IPS-15b (cell line): ENCODE measurements around the gene NPC1.
A peak's percentile ranks its signal among the peaks of the same experiment; 100 is the strongest.

Source experiments
- H3K27me3 ChIP-seq: one replicate; pipeline ENCODE4 v1.6.1; 2013; ENCODE audit warnings: low read length; ENCODE audit not compliant: control insufficient read depth, insufficient read depth
- H3K36me3 ChIP-seq: one replicate; pipeline ENCODE4 v1.6.1; 2013; ENCODE audit warnings: low read length; ENCODE audit not compliant: control insufficient read depth, insufficient read depth
- H3K4me1 ChIP-seq: one replicate; pipeline ENCODE4 v1.6.1; 2013; ENCODE audit warnings: mild to moderate bottlenecking, low read length; ENCODE audit not compliant: control insufficient read depth, insufficient read depth
- H3K4me3 ChIP-seq: one replicate; pipeline ENCODE4 v1.5.1; 2013; ENCODE audit warnings: low read depth, low read length
- H3K9ac ChIP-seq: one replicate; pipeline ENCODE4 v1.6.1; 2013; ENCODE audit warnings: low read depth, mild to moderate bottlenecking, low read length
- H3K9me3 ChIP-seq: one replicate; pipeline ENCODE4 v1.6.1; 2013; ENCODE audit warnings: mild to moderate bottlenecking, low read length; ENCODE audit not compliant: control insufficient read depth, insufficient read depth

The NPC1 gene

GRCh38 chr18:23599809-23600208, 13.5 kb upstream of the NPC1 start:
- H3K9ac ChIP-seq, result no peak overlapping the region

GRCh38 chr18:23596183-23596582, 9.9 kb upstream of the NPC1 start:
- H3K4me3 ChIP-seq, result no peak overlapping the region
- no peaks in the 10 kb centered on the region for H3K27me3 ChIP-seq
- H3K9me3 ChIP-seq, result no peaks in the 10 kb centered on the region
- no peaks in the 10 kb centered on the region for H3K4me1 ChIP-seq
- no peak overlapping the region for H3K9ac ChIP-seq
- no peaks in the 10 kb centered on the region for H3K36me3 ChIP-seq

More at GRCh38 chr18:23599809-23600208, 13.5 kb upstream of the NPC1 start:
- Histone ChIP-seq H3K4me1 (no peaks in the 10 kb centered on the region), H3K36me3 (no peaks in the 10 kb centered on the region), H3K9me3 (no peaks in the 10 kb centered on the region), H3K27me3 (no peaks in the 10 kb centered on the region), H3K4me3 (no peak overlapping the region)

- no peaks in the 10 kb centered on the region for H3K9me3 ChIP-seq
- no peaks in the 10 kb centered on the region for H3K27me3 ChIP-seq
- no peak overlapping the region for H3K4me3 ChIP-seq
- H3K9ac ChIP-seq, result no peak overlapping the region
- no peaks in the 10 kb centered on the region for H3K36me3 ChIP-seq
- no peaks in the 10 kb centered on the region for H3K4me1 ChIP-seq
These were observed 9.3 kb upstream of the NPC1 start for GRCh38 chr18:23595591-23595990.

- no peaks in the 10 kb centered on the region for H3K27me3 ChIP-seq
- no peak overlapping the region for H3K4me3 ChIP-seq
- no peak overlapping the region for H3K9ac ChIP-seq
- H3K4me1 ChIP-seq, result no peaks in the 10 kb centered on the region
- H3K36me3 ChIP-seq, result no peaks in the 10 kb centered on the region
- H3K9me3 ChIP-seq, result no peaks in the 10 kb centered on the region
These were observed 7.4 kb upstream of the NPC1 start for GRCh38 chr18:23593720-23594119.

- H3K4me3 ChIP-seq, result no peak overlapping the region
- H3K9ac ChIP-seq, result no peak overlapping the region
- H3K4me1 ChIP-seq, result no peaks in the 10 kb centered on the region
- H3K9me3 ChIP-seq, result no peaks in the 10 kb centered on the region
- no peaks in the 10 kb centered on the region for H3K36me3 ChIP-seq
- no peaks in the 10 kb centered on the region for H3K27me3 ChIP-seq
These were observed 6.6 kb upstream of the NPC1 start for GRCh38 chr18:23592911-23593310.

- H3K4me3 ChIP-seq, result no peak overlapping the region
- H3K36me3 ChIP-seq, result no peaks in the 10 kb centered on the region
- peaks cover 3% of the 10 kb centered on the region for H3K27me3 ChIP-seq
- H3K4me1 ChIP-seq, result no peaks in the 10 kb centered on the region
- H3K9me3 ChIP-seq, result no peaks in the 10 kb centered on the region
- no peak overlapping the region for H3K9ac ChIP-seq
These were observed 4.7 kb upstream of the NPC1 start for GRCh38 chr18:23591011-23591410.

- Histone ChIP-seq H3K27me3 (peaks cover 3% of the 10 kb centered on the region), H3K4me3 (no peak overlapping the region), H3K36me3 (no peaks in the 10 kb centered on the region), H3K9ac (no peak overlapping the region), H3K9me3 (no peaks in the 10 kb centered on the region), H3K4me1 (no peaks in the 10 kb centered on the region)
These were observed 2.7 kb upstream of the NPC1 start for GRCh38 chr18:23588836-23589560.

GRCh38 chr18:23587220-23587642, 925 bp upstream of the NPC1 start:
- no peaks in the 10 kb centered on the region for H3K36me3 ChIP-seq
- H3K4me3 ChIP-seq, result peak overlapping the region; percentile 3
- H3K9ac ChIP-seq, result peak overlapping the region; percentile 29
- H3K4me1 ChIP-seq, result no peaks in the 10 kb centered on the region
- peaks cover 3% of the 10 kb centered on the region for H3K27me3 ChIP-seq
- no peaks in the 10 kb centered on the region for H3K9me3 ChIP-seq

GRCh38 chr18:23585897-23586248, 433 bp downstream of the NPC1 start:
- Histone ChIP-seq H3K4me1 (no peaks in the 10 kb centered on the region), H3K9me3 (no peaks in the 10 kb centered on the region), H3K27me3 (peaks cover 3% of the 10 kb centered on the region), H3K36me3 (no peaks in the 10 kb centered on the region), H3K9ac (peak overlapping the region; percentile 56), H3K4me3 (peak overlapping the region; percentile 86)

- Histone ChIP-seq H3K9me3 (no peaks in the 10 kb centered on the region), H3K4me3 (peak overlapping the region; percentile 86), H3K9ac (peak overlapping the region; percentile 56), H3K27me3 (peaks cover 3% of the 10 kb centered on the region), H3K36me3 (no peaks in the 10 kb centered on the region), H3K4me1 (no peaks in the 10 kb centered on the region)
These were observed 1.1 kb downstream of the NPC1 start for GRCh38 chr18:23585007-23585871.

GRCh38 chr18:23584019-23584983, 2.0 kb downstream of the NPC1 start:
- H3K36me3 ChIP-seq, result no peaks in the 10 kb centered on the region
- H3K9me3 ChIP-seq, result no peaks in the 10 kb centered on the region
- no peak overlapping the region for H3K4me3 ChIP-seq
- peaks cover 3% of the 10 kb centered on the region for H3K27me3 ChIP-seq
- no peaks in the 10 kb centered on the region for H3K4me1 ChIP-seq
- no peak overlapping the region for H3K9ac ChIP-seq
